Activated CD4-positive, alpha-beta T cell treated with anti-CD3 and anti-CD28 coated beads for 1 hour (primary cell): ENCODE data around the gene C1orf122.
"Not testable (repeated sequence)": the region's sequence is repeated elsewhere in the genome, so short reads cannot be mapped to it uniquely, and the experiment has no call there.

ENCODE experiments used
- DNase-seq: peaks from one replicate; pipeline ENCODE4 v3.0.0-alpha.2; 2020

C1orf122 gene

DNA sequence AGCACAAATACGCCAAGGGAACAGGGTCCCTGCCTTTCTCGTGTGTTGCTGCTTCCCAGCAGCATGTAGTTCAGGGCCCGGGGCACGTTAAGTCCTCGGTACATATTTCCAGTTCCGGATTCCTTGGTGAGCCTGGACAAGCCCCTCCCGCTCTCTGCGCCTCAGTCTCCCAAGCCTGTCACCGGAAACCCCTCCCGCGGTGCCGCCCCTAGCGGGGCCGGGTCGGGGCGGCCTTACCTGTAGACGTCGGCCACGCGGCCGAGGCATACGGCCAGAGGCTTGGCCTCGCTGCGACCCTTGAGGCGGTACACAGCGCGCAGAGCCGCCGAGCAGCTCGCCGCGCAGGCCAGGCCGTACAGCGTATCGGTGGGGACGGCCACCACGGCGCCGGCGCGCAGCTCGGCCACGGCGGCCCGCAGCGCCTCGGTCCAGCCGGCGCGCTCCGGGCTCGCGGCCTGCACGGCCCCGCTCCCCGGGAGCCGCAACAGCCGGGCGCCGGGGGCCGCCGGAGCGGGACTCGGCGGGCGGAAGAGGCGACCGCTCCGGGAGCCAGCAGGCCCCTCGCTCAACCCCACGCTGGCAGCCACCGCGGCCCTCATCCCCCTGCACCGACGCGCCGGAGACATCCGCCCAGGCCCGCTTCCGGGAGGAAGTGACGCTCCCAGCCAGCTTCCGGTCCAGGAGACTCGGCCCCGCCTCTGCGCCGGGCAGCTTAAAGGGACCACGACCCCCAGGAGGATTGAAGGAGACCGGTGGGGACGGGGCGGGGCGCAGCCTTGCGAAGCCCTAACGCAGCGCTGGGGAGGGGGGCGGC, at the start of gene C1orf122, which contains the start of gene YRDC:
TSS of gene C1orf122 (plus strand) at position 236 of the 814 bp plus-strand sequence. CDS start 615 bp downstream, outside the sequence.
TSS of gene YRDC (minus strand) at position 654 of the 814 bp plus-strand sequence. CDS start at position 626, 28 bp downstream.
- peak; percentile 89 for DNase-seq

DNA sequence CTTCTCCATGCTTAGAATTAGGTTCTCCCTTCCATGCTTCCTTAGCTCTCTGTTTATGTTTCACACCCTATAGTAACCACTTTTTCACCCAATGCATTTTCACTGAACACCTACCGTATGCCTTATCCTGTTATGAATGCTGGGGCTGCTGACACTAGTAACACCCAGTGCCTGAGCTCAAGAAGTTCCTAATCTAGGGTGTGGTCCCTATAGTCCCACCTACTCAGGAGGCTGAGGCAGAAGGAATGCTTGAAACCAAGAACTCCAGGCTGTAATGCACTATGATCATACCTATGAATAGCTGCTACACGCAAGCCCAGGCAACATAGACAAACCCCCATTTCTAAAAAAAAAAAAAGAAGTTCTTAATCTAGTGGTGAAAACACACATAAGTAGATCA, 48.1 kb upstream of the C1orf122 start:
- no peak for DNase-seq

DNA sequence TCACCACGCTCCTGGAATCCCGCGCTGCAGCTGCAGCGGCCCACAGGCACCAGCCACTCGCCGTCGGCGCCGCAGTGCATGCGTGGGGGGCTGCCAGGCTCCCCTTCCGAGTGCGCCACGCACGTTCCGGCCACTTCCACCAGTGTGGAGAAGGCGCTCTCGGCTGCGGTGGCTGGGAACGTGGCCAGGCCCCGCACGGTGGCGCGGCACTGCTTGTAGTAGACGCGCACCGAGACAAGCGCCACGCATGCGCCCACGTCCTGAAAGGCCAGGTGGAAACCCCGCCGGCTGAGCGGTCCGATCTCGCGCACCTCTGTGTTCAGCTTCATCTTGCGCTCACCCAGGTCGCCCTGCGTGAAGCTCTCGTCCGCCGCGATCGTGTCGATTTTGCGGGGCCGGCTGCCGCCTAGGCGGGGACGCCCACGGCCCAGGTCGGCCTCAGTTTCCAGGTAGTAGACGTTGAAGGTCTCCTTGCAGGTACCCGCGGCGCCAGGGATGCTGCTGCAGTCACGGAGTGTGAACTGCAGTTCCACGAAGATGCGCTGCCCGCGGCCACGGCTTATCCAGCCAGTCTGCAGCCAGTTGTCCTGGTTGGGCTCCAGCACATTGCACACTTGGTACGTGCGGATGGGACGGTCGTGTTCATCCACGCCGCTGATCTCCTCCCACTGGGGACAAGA, 46.0 kb upstream of the C1orf122 start:
- no peak for DNase-seq

DNA sequence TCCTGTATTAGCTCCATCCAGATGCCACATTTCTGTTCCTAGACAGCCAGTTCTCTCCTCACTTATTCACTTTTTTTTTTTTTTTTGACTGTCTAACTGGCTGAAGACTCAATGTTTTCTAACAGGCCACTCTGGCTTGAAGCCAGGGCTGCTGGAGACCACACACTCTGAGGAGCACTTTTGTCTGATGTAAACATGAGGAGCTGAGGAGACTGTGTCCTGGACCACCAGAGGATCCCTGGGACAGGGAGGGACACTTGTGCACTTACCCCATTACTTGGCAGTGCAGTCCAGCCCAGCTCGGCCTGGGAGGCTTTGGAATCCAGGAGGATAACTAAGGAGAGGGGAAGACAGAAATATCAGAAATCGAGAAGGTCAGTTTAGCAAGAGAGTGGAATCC, 45.1 kb upstream of the C1orf122 start:
- DNase-seq: no peak

DNA sequence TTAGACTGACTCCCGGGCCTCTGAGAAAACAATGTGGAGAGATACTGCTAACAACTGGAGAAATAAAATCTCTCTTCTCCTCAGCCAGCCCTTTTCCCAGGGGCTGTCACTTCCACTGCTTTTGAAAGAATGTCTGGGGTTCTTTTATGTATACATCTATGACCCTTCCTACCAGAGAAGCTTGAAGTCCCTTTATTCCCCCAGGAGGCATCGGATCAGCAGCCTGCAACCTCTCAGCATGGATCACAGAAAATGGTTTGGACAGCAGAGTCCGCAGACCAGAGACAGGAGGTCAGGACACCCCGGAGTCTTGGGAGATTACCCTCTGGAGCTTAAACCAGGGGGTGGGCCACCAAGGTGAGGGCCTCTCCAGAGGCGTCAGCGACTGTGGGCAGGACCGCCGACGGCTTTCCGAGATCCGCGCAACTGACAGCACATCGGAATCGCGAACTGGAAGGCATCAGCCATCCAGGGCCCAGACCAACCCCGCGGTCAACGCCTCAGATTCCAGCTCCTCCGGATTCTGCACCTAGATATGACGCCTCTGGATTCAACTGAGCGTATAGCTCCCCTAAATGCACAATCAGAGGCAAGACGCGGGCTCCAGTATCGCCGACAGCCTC, 43.7 kb upstream of the C1orf122 start:
- no peak for DNase-seq

DNA sequence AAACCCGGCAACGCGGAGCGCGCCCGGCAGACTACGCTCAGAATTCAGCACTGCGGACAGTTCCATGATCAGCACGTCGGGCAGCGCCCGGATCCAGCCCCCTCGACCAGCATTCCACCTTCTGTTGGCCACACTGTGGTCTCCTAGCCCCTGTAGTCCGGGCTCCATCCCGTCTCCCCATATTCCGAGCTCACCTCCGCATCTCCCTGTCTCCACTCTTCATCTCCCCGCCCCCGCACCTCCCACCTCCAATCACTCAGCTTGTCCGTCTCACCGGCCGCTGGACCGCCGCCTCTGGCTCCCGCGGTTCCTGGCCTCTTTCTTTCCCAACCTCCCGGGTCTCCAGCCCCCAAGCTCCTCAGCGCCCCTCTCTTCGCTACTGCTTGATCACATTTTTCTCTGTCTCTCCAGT, 43.2 kb upstream of the C1orf122 start:
- DNase-seq: no peak

DNA sequence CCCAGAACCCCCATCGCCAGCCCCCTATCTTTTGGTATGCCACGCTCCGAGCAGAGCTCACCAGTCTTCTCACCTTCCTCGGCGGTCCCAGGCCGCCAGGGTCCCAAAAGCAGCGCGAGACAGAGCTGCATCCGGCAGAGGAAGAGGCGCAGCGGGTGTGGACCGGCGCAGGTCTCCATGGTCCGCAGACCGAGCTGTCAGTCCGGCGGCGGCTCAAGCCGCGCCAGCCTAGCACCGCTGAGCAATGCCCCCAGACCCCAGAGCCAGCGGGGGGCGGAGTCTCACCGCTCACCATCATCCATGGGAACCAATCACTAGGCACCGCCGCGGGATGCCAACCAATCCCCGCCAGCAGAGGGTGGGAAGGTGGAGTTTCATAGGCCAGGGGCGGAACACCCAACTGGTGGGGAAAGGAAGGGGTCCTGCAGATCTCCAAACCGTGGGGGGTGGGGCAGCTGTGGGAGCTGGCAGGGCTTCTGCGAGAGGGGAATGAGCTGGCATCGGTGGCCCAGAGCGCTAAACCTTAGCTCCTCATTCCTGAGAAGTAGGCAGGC, 42.6 kb upstream of the C1orf122 start, which contains the start of gene EPHA10:
TSS of gene EPHA10 (minus strand) at position 233 of the 554 bp plus-strand sequence. CDS start at position 179, 54 bp downstream.
- no peak for DNase-seq

DNA sequence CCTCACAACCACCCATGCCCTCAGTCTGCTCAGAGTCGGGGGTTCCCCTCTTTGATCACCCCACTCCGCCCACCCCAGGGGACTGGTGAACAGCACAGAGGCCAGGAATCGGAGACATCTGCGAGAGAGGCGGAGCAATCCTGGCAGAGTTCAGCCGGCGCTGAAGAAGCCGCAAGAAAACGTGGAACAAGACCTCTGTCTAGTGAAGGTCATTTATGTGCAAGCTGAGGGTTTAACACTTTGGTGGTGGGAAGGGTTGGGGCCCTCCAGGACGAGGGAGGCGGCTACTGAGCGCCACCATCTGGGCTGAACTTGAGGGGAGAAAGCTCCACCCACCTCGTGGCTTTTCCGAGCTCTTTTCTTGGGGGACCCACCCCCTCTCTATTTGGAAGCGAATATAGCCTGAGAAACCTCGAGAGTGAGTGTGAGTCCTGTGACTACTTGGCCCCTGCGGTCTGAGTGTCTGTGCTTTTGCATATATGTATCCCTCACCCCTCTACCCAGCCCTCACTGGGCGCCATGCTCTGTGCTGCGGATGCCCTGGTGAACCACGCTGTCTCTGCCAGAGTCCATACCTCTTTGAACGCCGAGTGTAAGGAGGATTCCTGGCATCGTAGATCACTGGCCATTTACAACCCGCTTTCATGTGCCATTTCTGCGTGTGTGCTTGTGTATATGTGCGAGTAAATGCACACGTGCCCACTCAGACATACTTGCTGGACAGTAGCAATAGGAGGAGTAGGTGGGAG, 41.5 kb upstream of the C1orf122 start:
- DNase-seq: no peak

DNA sequence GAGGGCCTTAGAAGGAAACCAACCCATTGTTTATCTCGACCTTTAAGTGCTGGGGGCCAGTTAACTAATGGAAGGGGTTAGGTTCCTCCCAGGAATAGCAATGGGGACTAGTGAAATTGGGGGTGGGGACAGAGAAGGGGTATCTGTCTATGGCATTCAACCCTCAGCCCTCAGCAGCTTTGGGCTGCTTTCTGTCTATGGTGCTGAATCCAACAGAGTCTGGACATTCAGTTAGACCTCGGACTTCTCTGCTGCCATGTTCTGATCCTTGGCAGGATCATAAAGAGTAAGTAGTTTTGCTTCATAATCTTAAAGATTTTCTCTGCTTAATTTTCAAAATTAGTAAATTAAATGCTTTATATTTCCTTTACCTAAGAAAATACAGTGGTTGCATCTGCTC, 40.1 kb upstream of the C1orf122 start:
- no peak for DNase-seq

DNA sequence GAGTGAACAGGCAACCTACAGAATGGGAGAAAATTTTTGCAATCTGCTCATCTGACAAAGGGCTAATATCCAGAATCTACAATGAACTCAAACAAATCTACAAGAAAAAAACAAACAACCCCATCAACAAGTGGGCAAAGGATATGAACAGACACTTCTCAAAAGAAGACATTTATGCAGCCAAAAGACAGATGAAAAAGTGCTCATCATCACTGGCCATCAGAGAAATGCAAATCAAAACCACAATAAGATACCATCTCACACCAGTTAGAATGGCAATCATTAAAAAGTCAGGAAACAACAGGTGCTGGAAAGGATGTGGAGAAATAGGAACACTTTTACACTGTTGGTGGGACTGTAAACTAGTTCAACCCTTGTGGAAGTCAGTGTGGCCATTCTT, 36.1 kb upstream of the C1orf122 start:
- DNase-seq: not testable (repeated sequence)

DNA sequence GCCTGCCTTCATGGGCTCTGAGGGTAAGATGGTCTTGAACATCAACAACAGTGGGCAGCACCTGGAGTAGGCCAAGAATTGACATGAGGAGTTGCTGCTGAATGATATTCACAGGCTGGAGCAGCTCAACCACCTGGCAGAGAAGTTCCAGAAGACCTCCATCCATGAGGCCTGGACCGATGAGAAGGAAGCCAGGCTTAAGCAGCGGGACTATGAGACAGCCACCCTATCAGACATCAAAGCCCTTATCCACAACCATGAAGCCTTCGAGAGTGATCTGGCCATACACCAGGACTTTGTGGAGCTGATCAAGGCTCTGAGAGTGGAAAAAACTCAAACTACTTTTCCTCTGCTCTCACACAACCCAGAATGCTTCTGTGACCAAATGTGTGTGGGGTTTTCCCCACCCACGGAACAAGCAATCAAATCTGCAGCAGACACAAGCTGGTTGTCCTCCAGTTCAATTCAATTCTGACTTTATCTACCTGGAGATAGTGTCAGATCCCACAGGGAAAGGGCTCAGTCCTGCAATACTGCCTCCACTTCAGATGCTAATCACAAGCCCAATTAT, 30.6 kb upstream of the C1orf122 start:
- no peak for DNase-seq

DNA sequence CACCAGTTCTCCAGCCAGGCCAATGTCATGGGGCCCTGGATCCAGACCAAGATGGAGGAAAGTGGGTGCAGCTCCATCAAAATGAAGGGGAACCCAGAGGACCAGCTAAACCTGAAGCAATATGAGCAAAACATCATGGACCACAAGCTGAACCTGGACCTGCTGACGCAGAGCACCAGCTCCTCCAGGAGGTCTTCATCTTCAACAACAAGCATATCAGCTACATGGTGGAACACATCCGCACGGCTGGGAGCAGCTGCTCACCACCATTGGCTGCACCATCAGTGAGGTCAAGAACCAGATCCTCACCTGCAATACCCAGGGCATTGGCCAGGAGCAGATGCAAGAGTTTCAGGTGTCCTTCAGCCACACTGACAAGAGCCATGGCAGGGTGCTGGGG, 28.9 kb upstream of the C1orf122 start:
- no peak for DNase-seq

DNA sequence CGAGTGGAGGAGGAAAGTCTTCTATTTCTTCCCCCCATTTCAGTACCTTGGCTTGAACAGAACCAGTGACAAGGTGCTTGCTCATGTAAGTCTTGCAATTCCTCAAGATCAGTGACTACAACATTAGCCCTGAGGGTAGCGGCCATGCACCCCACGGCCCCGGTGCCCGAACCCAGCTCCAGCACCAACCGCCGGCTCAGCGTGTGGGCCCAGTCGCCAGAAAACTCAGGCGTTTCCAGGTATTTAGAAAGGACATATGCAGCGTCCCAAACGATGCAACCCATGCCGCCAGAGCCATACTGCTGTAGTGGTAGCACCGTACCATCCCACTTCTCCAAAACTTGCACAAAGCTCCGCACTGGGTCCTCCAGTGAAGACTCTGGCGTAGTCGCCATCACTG, 25.1 kb upstream of the C1orf122 start:
- no peak for DNase-seq

DNA sequence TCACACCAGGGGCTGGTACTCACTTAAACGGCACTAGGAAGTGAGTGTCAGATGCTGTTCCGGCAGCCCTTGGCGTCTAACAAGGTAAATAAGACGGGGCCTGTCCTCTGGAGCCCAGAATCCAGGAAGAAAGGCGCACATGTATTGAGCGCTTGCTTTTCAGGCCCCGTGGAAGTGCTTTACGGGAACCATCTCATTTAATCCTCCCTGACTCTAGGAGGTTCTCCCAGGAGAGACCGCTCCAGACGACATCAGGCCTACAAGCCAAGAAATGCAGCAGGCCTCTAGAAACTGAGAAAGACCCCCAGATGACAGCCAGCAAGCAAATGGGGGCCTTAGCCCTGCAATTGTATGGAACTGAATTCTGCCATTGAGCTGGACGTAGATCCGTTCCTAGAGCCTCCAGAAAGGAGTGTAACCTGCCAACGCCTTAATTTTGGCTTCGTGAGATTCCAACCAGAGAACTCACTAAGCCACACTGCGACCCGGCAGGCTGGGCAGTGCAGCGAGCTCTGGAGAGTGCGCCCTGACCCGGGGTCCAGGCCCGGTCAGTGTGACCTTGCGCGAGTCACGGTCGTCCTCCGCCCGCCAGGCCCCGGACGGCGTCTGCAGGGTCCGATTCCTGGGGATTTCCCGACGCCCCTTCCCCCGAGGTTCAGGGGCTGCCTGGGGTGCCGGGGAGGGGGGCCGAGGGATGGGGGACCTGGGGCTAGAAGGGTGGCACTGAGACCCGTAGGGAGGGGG, 14.5 kb upstream of the C1orf122 start:
- DNase-seq: no peak

DNA sequence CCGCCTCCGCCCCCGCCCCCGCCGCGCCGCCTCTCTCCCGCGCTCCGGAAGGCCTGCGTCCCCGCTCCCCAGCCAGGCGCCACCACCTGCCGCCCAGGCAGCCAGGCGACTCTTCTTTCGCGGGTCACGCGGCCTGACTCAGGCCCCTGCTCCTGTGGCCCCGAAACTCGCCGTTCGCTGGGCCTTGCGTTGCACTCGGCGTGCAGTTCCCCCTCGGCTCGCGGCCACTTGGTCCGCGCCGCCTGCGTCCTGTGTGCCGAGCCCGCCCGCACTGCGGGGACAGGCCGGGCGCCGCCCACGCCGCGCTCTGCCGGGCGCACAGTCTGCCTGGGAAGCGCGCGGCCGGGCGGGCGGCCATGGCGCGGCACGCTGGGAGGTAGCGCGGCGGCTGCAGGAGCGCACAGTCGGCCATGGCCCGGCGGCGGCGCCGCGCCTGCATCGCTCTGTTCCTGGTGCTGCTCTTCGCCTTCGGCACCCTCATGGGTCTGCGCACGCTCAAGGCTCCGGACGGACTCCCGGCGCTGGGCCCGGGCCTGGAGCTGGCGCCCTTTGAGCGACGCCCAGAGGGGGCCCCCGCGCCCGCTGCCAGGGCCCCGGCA, 13.7 kb upstream of the C1orf122 start, which contains the start of gene MANEAL:
TSS of gene MANEAL (plus strand) at position 75 of the 599 bp plus-strand sequence. CDS start at position 411, 336 bp downstream.
- DNase-seq: no peak

DNA sequence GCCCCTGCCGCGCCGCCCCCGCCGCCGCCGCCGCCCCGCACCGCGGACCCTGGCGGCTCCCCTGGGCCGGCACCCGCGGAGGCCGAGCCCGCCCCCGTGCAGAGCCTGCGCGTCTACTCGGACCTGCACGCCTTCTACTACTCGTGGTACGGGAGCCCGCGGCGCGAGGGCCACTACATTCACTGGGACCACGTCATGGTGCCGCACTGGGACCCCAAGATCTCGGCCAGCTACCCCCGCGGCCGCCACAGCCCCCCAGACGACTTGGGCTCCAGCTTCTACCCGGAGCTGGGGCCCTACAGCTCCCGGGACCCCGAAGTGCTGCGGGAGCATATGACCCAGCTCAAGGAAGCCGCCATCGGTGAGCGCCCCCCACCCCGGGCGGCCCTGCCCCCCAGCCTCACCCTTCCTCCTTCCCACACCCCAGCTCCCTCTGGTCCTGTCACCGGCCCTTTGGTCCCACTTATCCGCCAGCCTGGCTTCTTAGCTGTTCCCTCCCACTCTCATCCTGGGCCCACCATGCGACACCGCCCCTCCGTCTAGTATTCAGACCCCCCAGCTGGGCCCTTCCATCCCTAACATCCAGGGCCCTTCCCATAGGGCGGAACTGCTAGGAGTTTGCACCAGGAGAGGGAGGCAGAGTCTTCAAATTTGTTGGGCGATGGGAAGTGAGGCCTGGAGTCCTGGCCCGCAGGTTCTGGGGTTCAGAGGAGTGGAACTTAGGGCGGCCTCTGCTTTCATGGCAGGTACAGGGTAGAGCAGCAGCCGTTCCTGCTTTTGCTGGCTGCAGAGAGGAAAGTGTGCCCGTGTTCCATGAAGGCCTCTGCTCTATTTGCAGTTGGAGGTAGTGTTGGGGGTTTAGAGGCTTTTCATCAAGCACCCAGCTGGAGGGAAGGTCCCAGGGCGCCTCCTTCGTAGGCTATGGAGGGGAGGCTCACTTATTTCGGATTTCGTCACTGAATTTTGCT, 12.9 kb upstream of the C1orf122 start:
- no peak for DNase-seq

DNA sequence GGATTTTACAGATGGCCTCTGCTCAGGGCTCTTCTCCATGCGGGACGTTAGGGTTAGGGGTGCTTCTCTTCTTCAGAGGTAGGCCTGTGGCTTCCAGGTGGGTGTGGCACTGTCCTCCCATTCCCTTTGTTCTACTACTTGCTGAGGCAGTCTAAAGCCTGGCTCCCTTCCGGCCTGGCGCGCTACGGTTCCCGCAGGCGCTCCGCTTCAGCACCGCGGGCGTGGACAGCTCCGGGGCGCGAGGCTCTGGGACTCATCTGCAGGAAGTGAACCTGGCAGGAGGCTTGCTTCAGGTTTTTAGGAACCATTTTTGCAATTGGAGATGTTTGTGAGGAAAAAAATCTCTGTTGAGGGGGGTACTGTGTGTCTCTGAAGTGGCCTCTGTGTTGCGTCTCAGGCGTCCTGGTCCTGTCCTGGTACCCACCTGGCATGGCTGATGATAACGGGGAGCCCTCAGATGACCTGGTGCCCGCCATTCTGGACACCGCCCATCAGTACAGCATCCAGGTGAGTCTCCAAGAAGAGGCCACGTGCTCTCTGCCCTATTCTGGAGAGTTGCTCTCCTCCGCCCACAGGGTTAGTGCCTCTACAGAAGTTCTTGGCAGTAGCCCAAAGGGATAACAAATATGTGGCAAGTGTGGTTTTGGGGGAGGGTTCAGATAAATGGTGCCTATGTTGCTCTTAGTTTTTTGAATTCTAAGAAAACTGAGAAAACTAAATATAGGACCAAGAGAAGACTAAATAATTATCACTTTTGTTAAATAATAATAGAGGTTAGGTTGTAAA, 12.1 kb upstream of the C1orf122 start:
- no peak for DNase-seq

DNA sequence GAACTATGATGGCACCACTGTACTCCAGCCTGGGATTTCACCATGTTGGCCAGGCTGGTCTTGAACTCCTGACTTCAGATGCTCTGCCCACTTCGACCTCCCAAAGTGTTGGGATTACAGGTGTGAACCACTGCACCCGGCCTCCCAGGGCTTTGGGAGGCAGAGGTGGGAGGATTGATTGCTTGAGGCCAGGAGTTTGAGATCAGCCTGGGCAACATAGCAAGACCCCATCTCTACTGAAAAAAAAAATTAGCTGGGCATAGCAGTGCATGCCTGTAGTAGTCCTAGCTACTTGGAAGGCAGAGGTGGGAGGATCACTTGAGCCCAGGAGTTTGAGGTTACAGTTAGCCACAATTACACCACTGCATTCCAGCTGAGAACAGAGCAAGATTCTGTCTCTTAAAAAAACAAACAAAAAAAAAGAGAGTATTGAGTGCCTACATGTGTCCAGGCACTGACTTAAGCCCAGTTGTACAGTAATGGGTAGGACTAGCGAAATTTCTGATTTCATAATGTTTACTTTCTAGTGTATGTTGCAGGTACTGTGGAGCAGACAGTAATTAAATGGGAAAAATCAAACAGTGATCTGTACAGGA, 9.7 kb upstream of the C1orf122 start:
- DNase-seq: no peak
